GM12891 (cell line): ENCODE data around the gene GKN1.

Experiments used
- DNase-seq: peaks from one replicate; pipeline ENCODE4 v3.0.0; 2011; ENCODE audit warnings: low spot score; ENCODE audit not compliant: insufficient read length
- FAIRE-seq: peaks from 2 replicates; lab custom pipeline; 2011; peaks lifted over from hg19 to GRCh38; lab: Jason Lieb, UNC
- PAX5 ChIP-seq: IDR thresholded peaks from 2 replicates; pipeline ENCODE4 v1.6.1; 2011; ENCODE audit warnings: low read length, moderate library complexity, mild to moderate bottlenecking; ENCODE audit not compliant: insufficient read depth, severe bottlenecking
- POLR2A ChIP-seq: IDR thresholded peaks from 2 replicates; pipeline ENCODE4 v1.6.1; 2011; ENCODE audit warnings: low read depth, low read length, control low read depth
- POLR2AphosphoS5 ChIP-seq: IDR thresholded peaks from 2 replicates; pipeline ENCODE4 v1.6.1; 2011; ENCODE audit warnings: low read depth, low read length, control low read depth
- POU2F2 ChIP-seq: IDR thresholded peaks from 2 replicates; pipeline ENCODE4 v1.6.1; 2011; ENCODE audit warnings: low read depth, mild to moderate bottlenecking, control low read depth, low read length, moderate library complexity
- SPI1 ChIP-seq: IDR thresholded peaks from 2 replicates; pipeline ENCODE4 v1.6.1; 2011; ENCODE audit warnings: low read depth, low read length, control low read depth
- TAF1 ChIP-seq: IDR thresholded peaks from 2 replicates; pipeline ENCODE4 v1.6.1; 2011; ENCODE audit warnings: low read depth, low read length, control low read depth

Gene GKN1

DNA sequence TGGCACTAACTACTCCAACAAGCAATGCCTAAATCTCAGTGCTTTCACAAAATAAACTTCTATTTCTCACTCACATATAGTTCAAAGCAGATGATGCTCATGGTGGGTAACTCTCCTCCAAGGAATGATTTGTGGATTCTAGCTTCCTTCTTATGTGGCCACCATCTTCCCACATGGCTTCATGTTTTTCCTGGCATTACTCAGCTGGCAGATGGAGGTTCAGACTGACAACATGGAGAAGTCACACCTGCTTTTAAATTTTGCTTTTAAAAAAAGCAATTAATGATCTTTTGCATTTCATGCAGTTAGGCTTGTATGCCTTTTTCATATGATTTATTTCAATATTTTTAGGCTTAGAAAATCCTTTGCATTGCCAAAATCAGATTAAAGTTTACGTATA lies 15.4 kb upstream of the GKN1 start:
- DNase-seq (no peak), FAIRE-seq (no peak)
- TF ChIP-seq SPI1 (no peak), POLR2A (no peak), PAX5 (no peak), POLR2AphosphoS5 (no peak), TAF1 (no peak), POU2F2 (no peak)

DNA sequence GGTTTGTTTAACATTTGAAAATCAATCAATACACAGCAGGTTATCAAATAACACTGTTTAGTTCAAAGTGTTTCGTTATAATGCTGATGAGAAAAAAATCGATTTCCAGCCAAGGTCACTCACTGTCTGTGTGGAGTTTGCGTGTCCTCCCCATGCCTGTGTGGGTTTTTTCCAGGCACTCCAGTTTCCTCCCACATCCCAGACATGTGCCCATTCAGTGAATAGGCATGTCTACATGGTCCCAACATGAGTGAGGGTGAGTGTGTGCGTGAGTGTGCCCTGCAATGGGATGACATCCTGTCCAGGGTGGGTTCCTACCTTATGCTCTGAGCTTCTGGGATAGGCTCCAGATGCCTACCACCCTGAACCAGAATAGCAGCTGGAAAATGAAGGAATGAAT lies 13.1 kb upstream of the GKN1 start:
- DNase-seq (no peak), FAIRE-seq (peak; percentile 20)
- TF ChIP-seq POLR2AphosphoS5 = no peak
- TF ChIP-seq SPI1 = no peak
- TF ChIP-seq TAF1 = no peak
- no peak for TF ChIP-seq POU2F2
- no peak for TF ChIP-seq POLR2A

DNA sequence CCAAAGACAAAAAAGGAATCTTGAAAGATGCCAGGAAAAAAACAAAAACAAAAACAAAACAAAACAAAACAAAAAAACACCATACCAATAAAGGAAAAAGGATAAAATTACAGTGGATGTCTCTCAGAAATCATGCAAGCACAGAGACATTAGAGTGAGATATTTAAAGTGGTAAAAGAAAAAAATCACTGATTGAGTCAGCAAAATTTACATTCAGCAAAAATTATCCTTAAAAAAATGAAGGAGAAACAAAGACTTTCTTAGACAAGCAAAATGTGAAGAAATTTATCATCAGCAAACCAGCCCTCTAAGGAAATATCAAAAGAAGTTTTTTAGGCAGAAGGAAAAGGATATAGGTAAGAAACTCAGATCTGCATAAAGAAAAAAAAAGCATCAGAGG lies 10.2 kb upstream of the GKN1 start:
- DNase-seq (no peak), FAIRE-seq (no peak)
- TF ChIP-seq POU2F2 (no peak), POLR2A (no peak), PAX5 (no peak), POLR2AphosphoS5 (no peak), TAF1 (no peak), SPI1 (no peak)

DNA sequence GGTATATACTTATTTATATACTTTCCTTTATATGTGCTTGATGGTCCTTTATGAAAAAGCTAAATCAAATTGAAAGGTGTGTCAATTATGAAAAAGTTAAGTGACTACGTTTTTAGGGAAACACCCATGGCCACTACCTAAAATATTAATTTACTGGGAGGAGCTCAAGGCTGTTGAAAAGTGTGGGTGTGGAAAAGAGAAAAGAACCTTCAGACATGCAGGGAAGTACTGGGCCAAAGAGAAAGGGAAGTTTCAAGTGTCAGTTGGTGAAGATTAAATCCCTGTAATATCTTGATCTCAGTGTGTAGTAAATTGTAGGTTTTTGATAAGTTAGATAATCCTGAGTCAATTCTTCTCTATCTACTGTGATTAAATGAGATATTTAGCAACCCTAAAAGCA lies 6.2 kb upstream of the GKN1 start:
- TF ChIP-seq PAX5 (no peak), SPI1 (no peak), POU2F2 (no peak), TAF1 (no peak), POLR2A (no peak), POLR2AphosphoS5 (no peak)
- DNase-seq (no peak), FAIRE-seq (no peak)

DNA sequence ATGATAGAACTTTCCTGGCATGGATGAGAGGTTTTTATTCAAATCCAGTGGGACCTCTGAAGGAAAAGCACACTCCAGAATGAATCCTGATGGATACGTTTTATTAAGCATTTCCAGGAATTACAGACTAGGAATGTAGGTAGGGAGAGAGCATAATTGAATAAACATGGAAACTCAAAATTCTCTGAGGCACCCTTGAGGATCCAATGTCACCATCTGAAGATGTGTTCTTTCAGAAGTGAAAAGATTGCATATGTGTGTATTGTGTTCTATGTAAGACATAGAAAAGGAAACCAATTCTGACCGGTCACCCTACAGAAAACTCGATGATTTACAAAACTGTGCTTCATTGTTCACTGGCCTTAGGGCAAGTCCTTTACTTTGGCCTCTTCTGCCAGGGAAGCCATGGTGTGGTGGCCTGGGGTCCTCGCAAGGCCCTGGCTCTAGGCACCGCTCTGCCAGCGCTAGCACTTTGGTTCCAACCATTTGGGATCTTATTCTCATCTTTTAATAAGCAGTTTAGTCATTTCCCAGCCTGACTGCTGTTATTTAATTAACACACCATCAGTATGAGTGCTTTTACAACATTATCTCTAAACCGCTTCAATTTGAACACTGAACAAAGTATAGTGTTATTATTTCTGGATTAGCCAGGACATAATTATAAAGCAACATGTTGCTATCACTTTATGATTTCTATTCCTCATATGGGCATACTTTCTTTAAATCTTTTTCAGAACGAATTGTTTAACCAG lies 4.5 kb upstream of the GKN1 start:
- FAIRE-seq (no peak), DNase-seq (no peak)
- TF ChIP-seq POLR2A = no peak
- no peak for TF ChIP-seq PAX5
- no peak for TF ChIP-seq SPI1

DNA sequence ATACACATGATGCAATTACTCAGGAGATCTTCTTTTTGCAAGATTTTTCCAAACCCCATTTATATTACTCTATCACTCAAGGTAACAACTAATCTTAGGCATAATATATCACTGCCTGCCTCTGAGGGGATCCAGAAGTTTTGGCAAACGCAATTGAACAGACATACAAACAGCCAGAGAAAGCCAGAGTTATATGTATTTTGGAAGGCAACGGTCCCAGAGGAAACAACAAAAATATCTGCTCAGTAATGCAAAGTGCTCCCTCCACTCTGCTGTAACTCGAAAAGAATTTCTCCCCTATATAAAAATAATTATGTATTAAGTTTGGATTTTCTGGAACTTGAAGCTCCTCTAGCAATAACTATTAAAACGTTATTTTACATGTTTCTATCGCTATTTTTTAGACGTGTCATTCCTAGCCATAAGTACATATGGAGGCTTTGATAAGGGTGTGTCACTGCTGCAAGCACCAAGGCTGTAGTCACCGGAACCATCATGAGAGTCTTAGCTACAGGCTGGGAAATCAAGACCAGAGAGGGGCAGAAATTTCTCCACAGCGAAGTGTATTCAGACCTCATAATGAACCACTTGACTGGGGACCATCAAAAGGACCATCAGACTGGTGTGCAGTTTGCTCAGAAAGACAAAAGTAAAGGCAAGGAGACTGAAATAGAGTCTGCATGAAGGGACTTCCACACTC lies 3.7 kb upstream of the GKN1 start:
- DNase-seq = no peak
- FAIRE-seq = no peak
- no peak for TF ChIP-seq POLR2AphosphoS5
- TF ChIP-seq POLR2A = no peak
- no peak for TF ChIP-seq PAX5
- no peak for TF ChIP-seq TAF1
- no peak for TF ChIP-seq POU2F2
- TF ChIP-seq SPI1 = no peak

DNA sequence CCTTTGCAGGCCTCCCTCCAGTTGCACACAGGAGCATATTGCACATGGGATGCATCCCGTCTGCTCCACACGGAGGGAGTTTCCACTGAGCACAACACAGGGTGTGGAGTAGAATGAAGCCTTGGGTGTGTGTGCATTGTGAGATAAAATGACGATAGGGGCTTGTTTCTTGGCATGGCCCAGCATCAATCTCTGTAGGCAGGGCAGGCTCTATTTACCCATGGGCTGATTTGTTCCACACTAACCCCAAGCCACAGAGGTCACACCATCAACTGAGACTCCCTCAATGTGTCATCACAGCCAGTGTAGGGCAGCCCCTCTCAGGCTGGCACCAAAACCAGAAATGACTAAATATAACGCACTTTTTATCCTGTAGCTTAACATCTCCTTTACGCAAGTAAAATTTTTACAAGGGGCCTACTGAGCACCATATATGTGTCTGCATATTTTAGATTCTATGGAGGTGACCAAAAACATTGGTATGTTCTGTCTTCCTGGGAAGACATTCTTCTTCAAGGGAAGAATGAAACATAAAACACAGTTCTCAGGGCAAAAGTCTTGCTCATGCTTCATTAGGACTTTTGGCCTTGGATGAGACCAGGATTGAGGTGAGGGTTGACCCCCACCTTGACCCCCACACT lies 2.7 kb upstream of the GKN1 start:
- DNase-seq (no peak), FAIRE-seq (no peak)
- no peak for TF ChIP-seq POLR2A
- TF ChIP-seq POU2F2 = no peak
- TF ChIP-seq POLR2AphosphoS5 = no peak
- TF ChIP-seq SPI1 = no peak
- no peak for TF ChIP-seq PAX5

DNA sequence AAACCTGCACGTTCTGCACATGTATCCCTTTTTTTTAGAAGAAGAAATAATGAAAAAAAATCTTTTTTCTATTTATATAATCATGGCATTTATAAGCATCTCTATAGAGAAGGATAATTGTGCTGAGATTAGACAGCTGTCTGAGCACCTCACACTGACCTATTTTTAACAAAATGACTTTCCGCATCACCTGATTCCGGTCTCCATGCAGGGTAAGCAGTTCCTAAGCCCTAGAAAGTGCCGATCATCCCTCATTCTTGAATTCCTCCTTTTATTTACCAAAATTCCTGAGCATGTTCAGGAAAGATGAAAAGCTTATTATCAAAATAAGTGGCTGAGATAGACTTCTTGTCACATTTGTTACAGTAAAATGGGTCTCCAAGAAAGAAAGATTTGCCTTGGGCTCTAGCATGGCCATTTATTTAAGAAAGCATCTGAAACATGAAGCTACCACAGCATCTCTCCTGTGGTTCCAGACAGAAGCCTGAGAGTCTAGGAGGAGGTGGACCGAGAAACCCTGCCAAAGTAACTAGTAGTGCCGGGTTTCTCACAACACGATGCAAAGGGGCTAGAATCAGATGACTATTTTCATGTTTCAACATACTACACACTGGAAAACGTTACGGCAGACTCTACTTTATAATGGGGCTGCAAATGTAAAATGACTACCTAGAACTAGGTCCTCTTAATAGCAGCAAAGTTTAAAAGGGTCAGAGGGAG lies 670 bp downstream of the GKN1 start:
- FAIRE-seq = no peak

DNA sequence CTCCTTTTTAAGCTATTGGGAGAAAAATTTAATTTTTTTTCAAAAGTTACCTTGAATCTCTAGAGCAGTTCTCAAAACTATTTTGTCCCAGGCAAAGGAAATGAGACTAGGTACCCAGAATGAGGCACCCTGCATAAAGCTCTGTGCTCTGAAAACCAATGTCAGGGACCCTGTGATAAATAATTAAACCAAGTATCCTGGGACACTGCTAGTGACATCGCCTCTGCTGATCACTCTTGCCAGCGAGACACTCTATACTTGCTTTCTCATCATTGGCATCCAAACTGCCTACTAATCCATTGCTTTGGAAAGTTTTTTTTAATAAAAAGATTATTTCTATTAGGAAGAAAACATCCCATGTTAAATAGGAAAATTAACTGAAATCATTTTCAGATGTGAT lies 1.4 kb downstream of the GKN1 start:
- TF ChIP-seq POLR2A (no peak), PAX5 (no peak), POU2F2 (no peak)
- FAIRE-seq (no peak), DNase-seq (no peak)

More for the DNA sequence above, 670 bp downstream of the GKN1 start:
- no peak for DNase-seq
- TF ChIP-seq TAF1 (no peak), SPI1 (no peak), POLR2AphosphoS5 (no peak), POU2F2 (no peak), PAX5 (no peak), POLR2A (no peak)

DNA sequence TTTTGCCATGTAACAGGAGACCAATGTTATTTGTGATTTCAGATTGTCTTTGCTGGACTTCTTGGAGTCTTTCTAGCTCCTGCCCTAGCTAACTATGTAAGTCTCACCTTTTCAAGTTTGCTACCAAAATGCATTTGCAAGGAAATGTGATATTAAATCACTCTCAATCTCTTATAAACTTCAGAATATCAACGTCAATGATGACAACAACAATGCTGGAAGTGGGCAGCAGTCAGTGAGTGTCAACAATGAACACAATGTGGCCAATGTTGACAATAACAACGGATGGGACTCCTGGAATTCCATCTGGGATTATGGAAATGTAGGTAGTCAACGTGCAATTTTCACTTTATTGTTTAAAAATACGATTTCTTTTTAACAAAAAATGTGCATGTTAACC lies 3.0 kb downstream of the GKN1 start:
- DNase-seq (no peak), FAIRE-seq (no peak)
- no peak for TF ChIP-seq SPI1
- no peak for TF ChIP-seq POU2F2
- no peak for TF ChIP-seq PAX5
- no peak for TF ChIP-seq TAF1
- no peak for TF ChIP-seq POLR2A
- TF ChIP-seq POLR2AphosphoS5 = no peak
